Rectal smooth muscle tissue (tissue), 1 donor: ENCODE data around the gene KLF5.

ENCODE experiments used
- H3K27ac ChIP-seq: one replicate; pipeline ENCODE4 v1.7.0; 2013; ENCODE audit warnings: low read depth, low read length, inconsistent platforms
- H3K27me3 ChIP-seq: one replicate; pipeline ENCODE4 v1.7.0; 2013; ENCODE audit warnings: low read length; ENCODE audit not compliant: control insufficient read depth, insufficient read depth
- H3K36me3 ChIP-seq: one replicate; pipeline ENCODE4 v1.7.0; 2013; ENCODE audit warnings: low read length; ENCODE audit not compliant: control insufficient read depth, insufficient read depth
- H3K4me1 ChIP-seq: one replicate; pipeline ENCODE4 v1.7.0; 2013; ENCODE audit warnings: low read length; ENCODE audit not compliant: control insufficient read depth, insufficient read depth
- H3K4me3 ChIP-seq: one replicate; pipeline ENCODE4 v1.7.0; 2013; ENCODE audit warnings: low read length
- H3K9ac ChIP-seq: one replicate; pipeline ENCODE4 v1.7.0; 2013; ENCODE audit warnings: low read length

The KLF5 gene

DNA sequence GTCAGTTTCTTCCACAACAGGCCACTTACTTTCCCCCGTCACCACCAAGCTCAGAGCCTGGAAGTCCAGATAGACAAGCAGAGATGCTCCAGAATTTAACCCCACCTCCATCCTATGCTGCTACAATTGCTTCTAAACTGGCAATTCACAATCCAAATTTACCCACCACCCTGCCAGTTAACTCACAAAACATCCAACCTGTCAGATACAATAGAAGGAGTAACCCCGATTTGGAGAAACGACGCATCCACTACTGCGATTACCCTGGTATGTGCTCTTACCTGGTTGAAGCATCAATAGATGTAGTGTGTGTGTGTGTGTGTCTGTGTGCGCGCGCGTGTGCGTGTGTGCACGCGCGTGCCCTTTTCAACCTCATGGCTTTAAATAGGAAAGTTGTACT is 3.7 kb downstream of the KLF5 start:
- H3K27ac ChIP-seq, result no peak overlapping the region
- no peaks in the 10 kb centered on the region for H3K27me3 ChIP-seq
- no peaks in the 10 kb centered on the region for H3K36me3 ChIP-seq
- H3K9ac ChIP-seq, result peak overlapping the region; percentile 25
- peak overlapping the region; percentile 84 for H3K4me3 ChIP-seq
- H3K4me1 ChIP-seq, result no peaks in the 10 kb centered on the region

DNA sequence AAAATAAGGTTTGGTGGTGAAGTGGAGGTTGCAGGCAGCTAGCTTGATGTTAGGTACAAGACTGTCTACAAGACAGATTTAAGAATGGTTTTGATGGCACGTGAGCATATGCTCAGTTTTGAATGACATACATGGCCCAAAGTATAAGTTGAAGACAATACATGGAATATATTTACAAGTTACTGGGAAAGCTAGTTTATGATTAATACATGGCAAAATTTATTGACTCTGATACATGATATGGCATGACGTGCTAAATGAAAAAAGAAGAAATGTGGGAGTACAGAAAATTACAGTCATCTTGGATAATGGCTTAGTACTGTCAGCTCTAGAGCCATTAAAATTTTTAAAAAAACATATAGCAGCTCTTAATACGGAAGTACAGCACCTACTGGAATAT is 4.4 kb downstream of the KLF5 start:
- Histone ChIP-seq H3K4me3 (peak overlapping the region; percentile 19), H3K27me3 (no peaks in the 10 kb centered on the region), H3K4me1 (no peaks in the 10 kb centered on the region), H3K36me3 (peaks cover 2% of the 10 kb centered on the region), H3K9ac (no peak overlapping the region), H3K27ac (no peak overlapping the region)

DNA sequence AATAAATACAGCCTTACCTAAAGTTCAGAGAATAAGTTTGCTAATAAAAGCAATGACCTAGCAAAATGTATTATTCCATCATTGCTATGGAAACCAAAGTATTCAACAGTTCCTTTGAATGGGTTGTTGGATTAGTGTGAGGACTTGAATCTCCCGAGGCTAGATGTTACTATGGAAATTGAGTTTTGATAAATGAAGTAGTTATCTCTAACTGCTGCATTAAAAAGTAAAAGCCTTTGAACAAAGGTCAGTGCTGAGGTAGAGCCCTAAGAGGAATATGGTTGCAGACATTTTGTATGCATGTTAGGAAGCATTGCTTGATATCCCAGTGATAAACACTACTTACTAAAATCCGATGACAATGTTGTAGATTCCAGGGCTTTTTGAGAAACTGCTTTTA is 6.2 kb downstream of the KLF5 start:
- H3K4me3 ChIP-seq, result no peak overlapping the region
- H3K36me3 ChIP-seq, result peaks cover 2% of the 10 kb centered on the region
- H3K27ac ChIP-seq, result no peak overlapping the region
- no peaks in the 10 kb centered on the region for H3K27me3 ChIP-seq
- no peak overlapping the region for H3K9ac ChIP-seq
- H3K4me1 ChIP-seq, result no peaks in the 10 kb centered on the region

DNA sequence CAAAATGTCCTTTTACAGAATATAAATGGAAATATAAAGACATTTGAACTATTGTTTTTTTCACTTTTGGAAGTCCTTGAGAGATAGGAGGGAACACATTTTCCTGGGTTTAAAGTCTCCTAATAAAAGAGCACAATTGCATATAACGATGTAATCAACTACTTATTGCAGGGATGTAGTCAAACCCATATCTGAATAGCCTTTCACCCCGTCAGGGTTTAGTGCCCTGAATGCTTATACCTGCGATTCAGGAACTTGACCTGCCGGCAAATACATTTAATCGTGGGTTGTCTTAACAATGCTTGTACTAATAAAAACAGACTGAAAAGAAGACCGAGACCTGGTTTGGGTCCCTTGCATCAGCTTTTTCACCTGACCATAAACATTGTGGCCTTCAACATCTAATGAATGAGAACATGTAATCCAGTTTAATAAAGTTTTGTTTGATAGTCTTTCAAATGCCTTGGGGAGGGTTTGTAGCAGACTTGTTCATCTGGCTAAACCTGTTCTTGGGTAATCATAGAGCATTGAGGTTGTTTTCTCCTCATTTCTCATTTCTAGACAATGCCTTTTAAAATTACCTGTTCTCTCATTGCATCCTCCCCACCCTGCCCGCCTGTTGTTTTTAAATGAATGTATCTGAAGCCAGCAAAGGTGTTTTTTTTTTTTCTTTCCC is 7.0 kb downstream of the KLF5 start:
- H3K27ac ChIP-seq, result no peak overlapping the region
- no peak overlapping the region for H3K9ac ChIP-seq
- H3K4me3 ChIP-seq, result peak overlapping the region; percentile 8
- peaks cover 2% of the 10 kb centered on the region for H3K36me3 ChIP-seq
- H3K4me1 ChIP-seq, result no peaks in the 10 kb centered on the region
- no peaks in the 10 kb centered on the region for H3K27me3 ChIP-seq

DNA sequence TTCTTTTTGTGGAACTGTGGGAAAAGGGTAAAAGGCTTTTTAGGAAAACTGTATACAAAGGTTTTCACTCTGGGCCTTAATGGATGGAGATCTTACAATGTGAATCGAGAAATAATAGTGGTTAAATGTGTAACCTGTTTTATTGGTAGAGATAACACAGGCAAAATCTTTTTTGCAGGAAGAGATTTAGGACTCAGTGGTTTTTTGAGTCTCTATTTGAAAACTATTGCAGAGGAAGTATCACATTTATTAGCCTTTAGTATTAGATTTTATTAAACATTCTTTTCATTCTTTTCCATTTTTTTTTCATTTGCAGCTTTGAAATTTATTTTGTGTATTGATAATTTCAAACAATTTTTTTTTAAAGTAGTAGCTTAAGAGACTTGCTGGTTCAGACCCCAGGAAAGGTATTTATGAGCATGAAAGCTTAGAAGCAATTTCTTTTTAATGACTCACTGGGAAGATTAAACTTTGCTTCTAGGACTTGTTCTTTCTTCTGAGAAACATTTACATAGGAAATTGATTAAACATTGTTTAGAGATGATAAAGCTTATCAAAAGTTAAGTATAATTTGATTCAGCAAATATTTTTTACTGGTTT is 10.5 kb downstream of the KLF5 start:
- no peaks in the 10 kb centered on the region for H3K4me1 ChIP-seq
- no peaks in the 10 kb centered on the region for H3K27me3 ChIP-seq
- H3K4me3 ChIP-seq, result no peak overlapping the region
- H3K27ac ChIP-seq, result no peak overlapping the region
- H3K9ac ChIP-seq, result no peak overlapping the region
- H3K36me3 ChIP-seq, result peaks cover 2% of the 10 kb centered on the region

DNA sequence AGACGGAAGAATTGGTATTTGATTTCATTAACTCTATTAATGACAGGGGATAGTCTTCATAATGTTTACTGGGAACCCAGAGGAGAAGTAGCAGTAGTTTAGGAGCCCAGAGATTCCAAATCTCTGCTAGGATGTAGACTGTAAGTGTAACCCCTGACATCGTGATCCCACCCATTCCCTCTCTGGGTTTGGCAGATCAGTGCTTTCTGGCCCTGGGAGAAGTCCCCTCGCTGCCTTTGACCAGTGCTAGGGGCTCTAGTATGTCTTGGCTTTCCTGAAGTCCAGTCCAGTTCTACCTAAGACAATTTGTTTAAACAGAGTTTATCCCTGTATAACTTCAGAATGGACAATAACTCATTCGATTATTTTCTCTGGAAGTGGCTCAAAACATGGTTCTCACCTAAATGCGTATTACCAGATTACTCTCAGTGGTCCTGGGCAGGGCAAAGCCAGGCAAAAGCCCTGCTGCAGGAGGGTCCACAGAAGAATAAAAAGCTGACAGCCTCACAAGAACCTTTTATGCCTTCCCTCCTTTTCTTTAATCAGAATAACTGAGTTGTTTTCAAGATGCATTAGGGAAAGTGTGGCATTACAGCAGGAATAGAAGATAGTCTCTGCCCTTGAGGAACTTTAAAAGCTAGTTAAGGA is 11.8 kb downstream of the KLF5 start:
- H3K27me3 ChIP-seq, result no peaks in the 10 kb centered on the region
- no peaks in the 10 kb centered on the region for H3K4me1 ChIP-seq
- H3K9ac ChIP-seq, result no peak overlapping the region
- H3K36me3 ChIP-seq, result peaks cover 2% of the 10 kb centered on the region
- no peak overlapping the region for H3K4me3 ChIP-seq
- no peak overlapping the region for H3K27ac ChIP-seq

DNA sequence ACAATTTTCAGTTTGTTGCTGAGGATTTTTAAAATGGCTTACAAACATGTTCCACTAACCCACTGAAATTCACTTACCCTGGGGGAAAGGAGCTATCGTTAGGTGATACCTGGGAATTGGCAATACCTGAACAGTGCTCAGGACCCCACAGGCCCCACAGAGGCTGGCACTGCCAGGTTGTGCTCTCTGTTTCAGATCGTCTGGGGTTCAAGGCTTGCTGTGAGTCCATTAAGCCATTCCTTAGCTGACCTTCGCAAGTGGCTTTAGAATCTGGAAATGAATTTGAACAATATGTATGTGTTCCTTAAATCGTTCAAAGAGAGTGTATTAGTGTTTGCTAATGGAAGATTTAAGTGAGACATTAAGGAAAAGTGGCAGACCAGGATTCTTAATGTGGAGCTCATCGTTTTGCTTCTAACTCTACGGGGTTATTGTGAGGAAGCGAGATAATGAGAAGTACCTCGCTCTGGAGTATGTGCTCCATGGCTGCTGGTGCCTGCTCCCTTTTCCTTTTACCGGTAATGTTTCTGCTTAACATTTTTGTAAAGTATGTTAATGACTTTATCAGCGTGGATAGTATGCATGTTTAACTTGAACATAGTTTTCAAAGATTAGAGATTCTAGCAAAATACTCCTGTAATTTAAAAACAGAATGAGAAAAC is 13.6 kb downstream of the KLF5 start:
- Histone ChIP-seq H3K27me3 (no peaks in the 10 kb centered on the region), H3K36me3 (peaks cover 2% of the 10 kb centered on the region), H3K9ac (no peak overlapping the region), H3K4me1 (no peaks in the 10 kb centered on the region), H3K27ac (no peak overlapping the region), H3K4me3 (peak overlapping the region; percentile 25)

DNA sequence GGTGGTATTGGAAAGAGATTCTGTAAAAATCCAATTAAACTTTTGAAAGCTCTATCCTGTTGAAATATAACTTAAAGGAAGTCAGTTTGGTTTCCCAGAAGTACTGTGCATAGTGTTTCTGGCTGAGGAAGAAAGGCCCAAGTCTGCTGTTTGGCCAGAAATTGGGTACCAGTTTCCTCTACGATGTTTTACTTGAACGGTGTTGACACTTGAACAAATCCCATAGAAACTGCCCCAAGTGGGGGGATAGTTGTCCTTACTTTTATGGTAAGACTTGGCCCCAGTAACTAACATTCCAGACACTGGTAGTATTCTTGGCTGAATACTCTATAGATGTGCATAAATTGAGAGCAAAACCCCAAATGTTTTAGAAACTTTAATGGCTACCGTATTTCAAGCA is 14.2 kb downstream of the KLF5 start:
- Histone ChIP-seq H3K27me3 (no peaks in the 10 kb centered on the region), H3K4me3 (no peak overlapping the region), H3K9ac (no peak overlapping the region), H3K27ac (no peak overlapping the region), H3K4me1 (no peaks in the 10 kb centered on the region), H3K36me3 (peaks cover under 1% of the 10 kb centered on the region)

DNA sequence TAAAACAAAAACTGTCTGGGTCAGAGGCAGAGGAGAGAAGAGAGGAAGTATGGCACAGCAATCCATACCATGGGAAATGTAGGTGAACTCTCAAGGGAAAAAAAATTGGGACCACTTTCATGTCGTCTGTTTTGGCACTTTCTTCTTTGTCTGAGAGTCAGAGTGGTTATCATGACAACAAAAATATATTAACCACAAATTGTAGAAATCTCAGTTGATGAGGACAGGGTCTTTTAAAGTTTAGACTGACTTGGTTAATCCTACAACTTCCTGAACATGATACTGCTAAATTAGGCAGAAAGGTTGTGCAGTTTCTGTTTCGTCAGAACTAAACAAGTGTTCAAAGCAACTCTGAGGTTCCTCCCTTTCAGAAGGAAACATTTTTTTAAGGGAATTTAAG is 15.2 kb downstream of the KLF5 start:
- no peak overlapping the region for H3K27ac ChIP-seq
- H3K4me1 ChIP-seq, result no peaks in the 10 kb centered on the region
- no peak overlapping the region for H3K9ac ChIP-seq
- H3K27me3 ChIP-seq, result no peaks in the 10 kb centered on the region
- H3K36me3 ChIP-seq, result no peaks in the 10 kb centered on the region
- H3K4me3 ChIP-seq, result no peak overlapping the region

DNA sequence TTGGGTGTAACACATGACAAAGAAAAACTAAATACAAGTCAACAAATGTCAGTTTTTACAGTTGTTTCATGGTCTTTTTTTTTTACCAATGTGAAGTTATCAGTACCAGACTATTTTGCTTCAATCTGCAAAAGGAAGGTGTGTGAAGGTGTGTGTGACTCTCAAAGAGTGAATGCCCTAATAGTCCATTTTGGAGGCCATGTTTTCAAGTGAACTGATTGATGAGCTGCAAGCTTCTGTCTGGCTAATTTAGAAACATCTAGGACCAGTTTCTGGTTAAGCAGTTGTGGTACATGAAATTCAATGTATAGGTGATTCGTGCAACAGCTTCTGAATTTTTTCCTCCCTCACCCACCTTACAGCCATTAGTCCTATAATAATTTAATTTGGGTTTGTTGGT is 16.1 kb downstream of the KLF5 start:
- H3K4me3 ChIP-seq, result no peak overlapping the region
- no peaks in the 10 kb centered on the region for H3K4me1 ChIP-seq
- no peak overlapping the region for H3K9ac ChIP-seq
- no peaks in the 10 kb centered on the region for H3K36me3 ChIP-seq
- no peak overlapping the region for H3K27ac ChIP-seq
- no peaks in the 10 kb centered on the region for H3K27me3 ChIP-seq

DNA sequence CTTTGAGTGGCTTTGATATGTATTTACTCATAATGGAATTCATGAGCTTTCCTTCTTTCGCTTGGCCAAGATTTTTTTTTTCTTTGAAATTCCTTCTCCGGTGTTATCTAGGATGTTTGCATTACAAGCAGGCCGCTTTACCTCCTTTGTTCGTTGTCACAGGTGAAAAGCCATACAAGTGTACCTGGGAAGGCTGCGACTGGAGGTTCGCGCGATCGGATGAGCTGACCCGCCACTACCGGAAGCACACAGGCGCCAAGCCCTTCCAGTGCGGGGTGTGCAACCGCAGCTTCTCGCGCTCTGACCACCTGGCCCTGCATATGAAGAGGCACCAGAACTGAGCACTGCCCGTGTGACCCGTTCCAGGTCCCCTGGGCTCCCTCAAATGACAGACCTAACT is 16.7 kb downstream of the KLF5 start:
- Histone ChIP-seq H3K4me1 (no peaks in the 10 kb centered on the region), H3K9ac (no peak overlapping the region), H3K36me3 (no peaks in the 10 kb centered on the region), H3K27me3 (no peaks in the 10 kb centered on the region), H3K4me3 (no peak overlapping the region), H3K27ac (no peak overlapping the region)

DNA sequence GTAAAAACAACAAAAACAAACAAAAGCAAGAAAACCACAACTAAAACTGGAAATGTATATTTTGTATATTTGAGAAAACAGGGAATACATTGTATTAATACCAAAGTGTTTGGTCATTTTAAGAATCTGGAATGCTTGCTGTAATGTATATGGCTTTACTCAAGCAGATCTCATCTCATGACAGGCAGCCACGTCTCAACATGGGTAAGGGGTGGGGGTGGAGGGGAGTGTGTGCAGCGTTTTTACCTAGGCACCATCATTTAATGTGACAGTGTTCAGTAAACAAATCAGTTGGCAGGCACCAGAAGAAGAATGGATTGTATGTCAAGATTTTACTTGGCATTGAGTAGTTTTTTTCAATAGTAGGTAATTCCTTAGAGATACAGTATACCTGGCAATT is 17.1 kb downstream of the KLF5 start:
- Histone ChIP-seq H3K27me3 (no peaks in the 10 kb centered on the region), H3K36me3 (no peaks in the 10 kb centered on the region), H3K4me3 (no peak overlapping the region), H3K27ac (no peak overlapping the region), H3K9ac (no peak overlapping the region), H3K4me1 (no peaks in the 10 kb centered on the region)
